Measurements from ENCODE around the gene CFAP74.

CFAP74 gene

DNA sequence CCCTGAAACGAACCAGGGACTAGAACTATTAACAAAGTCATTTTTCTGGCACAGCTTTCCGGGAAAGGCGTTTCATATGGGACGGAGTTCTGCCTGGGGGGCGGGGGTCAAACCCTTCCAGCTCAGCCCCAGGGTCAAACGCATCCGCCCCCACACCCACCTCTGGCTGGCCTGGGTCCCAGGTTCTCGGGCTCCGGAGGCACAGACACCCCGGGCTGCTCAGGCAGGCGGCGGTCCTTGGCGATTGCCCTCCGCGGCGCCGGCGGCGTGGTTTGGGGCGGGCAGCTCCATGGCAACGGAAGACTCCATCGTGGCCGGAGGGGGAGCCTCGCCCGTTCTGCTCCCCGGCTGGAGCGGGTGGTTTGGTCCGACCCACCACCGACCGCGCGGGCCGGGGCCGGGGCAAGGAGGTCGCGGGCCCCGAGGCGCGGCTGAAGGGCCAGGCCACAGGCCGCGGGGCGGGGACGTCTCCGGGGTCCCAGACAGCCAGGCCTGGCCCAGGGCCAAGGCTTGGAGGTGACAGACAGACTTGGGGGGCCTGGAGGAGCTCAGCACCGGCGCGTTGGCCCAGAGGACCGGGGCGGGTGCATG is at the start of gene CFAP74:
Gene CFAP74, minus strand, starts transcription at position 246 of the 591 bp plus-strand sequence. CDS start 12,830 bp downstream, outside the sequence.
- TF ChIP-seq, protein P1, sequence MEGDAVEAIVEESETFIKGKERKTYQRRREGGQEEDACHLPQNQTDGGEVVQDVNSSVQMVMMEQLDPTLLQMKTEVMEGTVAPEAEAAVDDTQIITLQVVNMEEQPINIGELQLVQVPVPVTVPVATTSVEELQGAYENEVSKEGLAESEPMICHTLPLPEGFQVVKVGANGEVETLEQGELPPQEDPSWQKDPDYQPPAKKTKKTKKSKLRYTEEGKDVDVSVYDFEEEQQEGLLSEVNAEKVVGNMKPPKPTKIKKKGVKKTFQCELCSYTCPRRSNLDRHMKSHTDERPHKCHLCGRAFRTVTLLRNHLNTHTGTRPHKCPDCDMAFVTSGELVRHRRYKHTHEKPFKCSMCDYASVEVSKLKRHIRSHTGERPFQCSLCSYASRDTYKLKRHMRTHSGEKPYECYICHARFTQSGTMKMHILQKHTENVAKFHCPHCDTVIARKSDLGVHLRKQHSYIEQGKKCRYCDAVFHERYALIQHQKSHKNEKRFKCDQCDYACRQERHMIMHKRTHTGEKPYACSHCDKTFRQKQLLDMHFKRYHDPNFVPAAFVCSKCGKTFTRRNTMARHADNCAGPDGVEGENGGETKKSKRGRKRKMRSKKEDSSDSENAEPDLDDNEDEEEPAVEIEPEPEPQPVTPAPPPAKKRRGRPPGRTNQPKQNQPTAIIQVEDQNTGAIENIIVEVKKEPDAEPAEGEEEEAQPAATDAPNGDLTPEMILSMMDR (IDR thresholded peaks at IDR 0.05) = no peak

- TF ChIP-seq, protein P1 (IDR thresholded peaks at IDR 0.05) = no peak
Measured at GRCh38 chr1:2053217-2053616, 49.6 kb upstream of the CFAP74 start.

GRCh38 chr1:2052756-2053155 is 49.2 kb upstream of the CFAP74 start:
- TF ChIP-seq, protein P1 (IDR thresholded peaks at IDR 0.05) = no peak

GRCh38 chr1:2052054-2052679 is 48.6 kb upstream of the CFAP74 start:
- TF ChIP-seq, protein P1 (IDR thresholded peaks at IDR 0.05) = no peak

DNA sequence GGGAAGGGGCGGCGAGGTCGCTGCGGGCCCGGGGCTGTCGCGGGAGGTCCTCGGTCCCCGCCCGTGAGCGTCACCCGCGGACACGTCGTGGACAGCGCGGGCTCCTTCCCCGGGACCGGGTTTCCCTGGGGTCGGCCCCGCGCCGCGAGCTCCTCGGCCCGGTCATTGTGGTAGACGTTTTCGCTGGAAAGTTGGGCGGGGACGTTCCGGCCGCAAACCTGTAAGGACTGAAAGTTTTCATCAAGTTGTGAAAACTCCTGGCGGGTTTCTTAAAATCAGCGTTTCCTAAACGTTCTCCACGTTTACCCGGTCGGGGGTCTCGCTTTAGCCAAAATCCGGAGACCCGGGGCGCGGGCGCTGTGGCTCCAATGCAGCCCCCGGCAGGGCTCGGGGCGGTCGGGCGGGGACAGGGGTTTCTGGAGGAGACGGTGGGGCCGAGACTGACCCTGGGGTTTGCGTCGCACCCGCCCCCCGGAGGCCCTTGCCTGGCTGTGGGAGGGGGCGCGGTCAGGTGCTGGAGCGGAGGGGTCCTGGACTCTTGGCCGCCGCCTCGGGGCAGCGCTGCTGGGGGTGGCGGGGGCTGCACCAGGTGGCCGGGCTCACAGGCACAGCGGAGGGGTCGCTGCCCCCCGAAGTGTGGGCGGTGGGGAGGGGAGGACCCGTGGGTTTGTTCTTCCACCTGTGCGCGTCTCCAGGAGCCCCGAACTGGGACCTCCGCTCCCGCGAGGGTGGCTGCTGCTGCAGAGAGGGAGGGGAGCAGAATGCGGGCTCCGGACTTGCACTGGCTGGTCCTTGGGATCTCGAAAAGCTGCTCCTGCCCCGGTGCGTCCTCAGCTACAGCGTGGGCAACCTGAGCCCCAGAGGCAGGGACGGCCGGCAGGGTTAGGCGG is 47.5 kb upstream of the CFAP74 start:
- TF ChIP-seq, protein P1 (IDR thresholded peaks at IDR 0.05) = no peak

GRCh38 chr1:2050461-2050792 is 46.8 kb upstream of the CFAP74 start:
- TF ChIP-seq, protein P1 (IDR thresholded peaks at IDR 0.05) = no peak

DNA sequence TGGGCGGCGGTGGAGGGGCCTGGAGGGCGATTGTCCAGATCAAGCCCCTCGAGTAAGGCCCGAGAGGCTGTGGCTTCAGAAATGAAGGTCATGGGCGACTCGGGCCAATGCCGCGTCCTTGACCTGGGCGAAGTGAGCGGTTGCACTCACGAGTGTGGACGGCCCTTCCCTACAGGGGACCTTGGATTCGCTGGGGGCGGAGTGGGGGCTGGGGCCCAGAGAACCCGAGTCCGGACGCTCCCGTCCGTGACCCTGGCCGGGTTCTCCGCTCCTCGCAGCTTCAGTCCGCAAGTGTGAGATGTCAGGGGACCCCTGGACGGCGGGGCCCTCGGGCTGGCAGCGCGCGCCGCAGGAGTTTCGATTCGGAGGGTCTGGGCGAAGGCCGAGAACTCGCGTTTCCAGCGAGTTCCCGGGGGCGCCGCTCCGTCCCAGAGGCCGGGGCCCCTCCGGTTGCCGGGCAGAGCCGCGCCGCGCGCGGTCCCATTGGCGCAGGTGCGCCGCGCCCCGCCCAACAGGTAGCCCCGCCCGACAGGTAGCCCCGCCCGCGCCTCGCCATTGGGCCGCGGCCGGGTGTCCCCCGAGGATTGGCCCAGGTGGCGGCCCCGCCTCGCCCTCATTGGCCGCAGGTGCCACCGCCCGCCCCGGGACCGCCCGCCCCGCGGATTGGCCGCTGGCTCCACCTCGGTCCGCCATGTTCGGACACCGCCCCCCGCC is 46.3 kb upstream of the CFAP74 start, which contains the start of gene PRKCZ:
Gene PRKCZ, plus strand, starts transcription at position 694 of the 714 bp plus-strand sequence. CDS start 220 bp downstream, outside the sequence.
- TF ChIP-seq, protein P1 (IDR thresholded peaks at IDR 0.05) = no peak; the same call in 1 of the 2 replicates

All from LNCAP (cell line).